HepG2 (cell line): Measurements from ENCODE around the gene FRMD4B. TPM values are rescaled to one million over a fixed set of nuclear protein-coding genes. Genes with fewer than 3 reads are reported as not detected.

Experiments
- ATAC-seq: fragments of 200-7000 bp; cut with Tn5 transposase; 3 replicates; pipeline ENCODE4 v1.9.1; 2020; ENCODE audit warnings: mild to moderate bottlenecking, moderate library complexity
- BruUV-seq: library from RNA; stranded (reverse); fragments of 400-500 nt; replicated peaks from 2 replicates; lab custom pipeline; 2021; lab: Mats Ljungman, UMichigan
- CTCF ChIA-PET: fragments of 300-600 bp; formaldehyde crosslinking; extraction: SDS; loops from one replicate; lab custom pipeline; 2021; ENCODE audit warnings: low total read pairs, inconsistent platforms, low intra/inter-chr PET ratio; lab: Yijun Ruan, JAX
- POLR2A ChIA-PET: fragments of 350-600 bp; sonication (Branson Sonifier 250); formaldehyde crosslinking; loops from one replicate; lab custom pipeline; 2020; ENCODE audit warnings: antibody characterized with exemption, inconsistent platforms; lab: Yijun Ruan, JAX
- DNase-seq: peaks from one replicate; pipeline ENCODE4 v3.0.0-alpha.2; 2015; ENCODE audit warnings: low spot score
- FAIRE-seq: peaks from 3 replicates; lab custom pipeline; 2011; peaks lifted over from hg19 to GRCh38; lab: Jason Lieb, UNC
- H2AFZ ChIP-seq: one replicate; pipeline ENCODE4 v1.6.1; 2011; ENCODE audit warnings: low read length, inconsistent platforms
- H3K27ac ChIP-seq: fragments of 300-600 bp; 3 replicates; pipeline ENCODE4 v1.8.0; 2011; ENCODE audit warnings: mixed run types, mild to moderate bottlenecking, mixed read lengths, low read length, inconsistent platforms; ENCODE audit not compliant: insufficient read depth; ENCODE audit errors: extremely low read length
- H3K27me3 ChIP-seq, 2 experiments: fragments of 200-600 bp in 1 of 2; 2 replicates in 1 of 2; 3 replicates in 1 of 2; pipeline versions ENCODE4 v1.6.0 to v1.8.0; 2011; ENCODE audit warnings: low read length in 2 of 2, mild to moderate bottlenecking in 2 of 2, moderate library complexity in 2 of 2, inconsistent platforms in 1 of 2; ENCODE audit not compliant: insufficient read depth in 2 of 2, control insufficient read depth in 1 of 2
- H3K36me3 ChIP-seq, 2 experiments: fragments of 200-600 bp in 1 of 2; replicated peaks in 1 of 2; 2 replicates in 1 of 2; 3 replicates in 1 of 2; pipeline versions ENCODE4 v1.5.1 to v1.8.0; 2011; ENCODE audit warnings: low read length in 2 of 2, inconsistent platforms in 1 of 2; ENCODE audit not compliant: insufficient read depth in 2 of 2, control insufficient read depth in 1 of 2
- H3K4me1 ChIP-seq: 2 replicates; pipeline ENCODE4 v1.5.1; 2012; ENCODE audit warnings: low read length, inconsistent platforms; ENCODE audit not compliant: insufficient read depth
- H3K4me2 ChIP-seq: 2 replicates; pipeline ENCODE4 v1.6.0; 2011; ENCODE audit warnings: low read depth, low read length, inconsistent platforms
- H3K4me3 ChIP-seq, 3 experiments: fragments of 200-600 bp in 1 of 3; sonication (generic), shearing (Covaris generic) in 1 of 3; replicated peaks in 1 of 3; 2 replicates each; pipeline ENCODE4 v1.5.1; 2011 to 2016; ENCODE audit warnings: low read length in 3 of 3, inconsistent platforms in 2 of 3, low read depth in 2 of 3, mild to moderate bottlenecking in 2 of 3, control low read depth in 1 of 3, mixed read lengths in 1 of 3; ENCODE audit not compliant: insufficient read depth in 1 of 3
- H3K79me2 ChIP-seq: one replicate; pipeline ENCODE4 v1.6.1; 2011; ENCODE audit warnings: low read length, inconsistent platforms; ENCODE audit not compliant: insufficient read depth
- H3K9ac ChIP-seq: 2 replicates; pipeline ENCODE4 v1.6.0; 2011; ENCODE audit warnings: mild to moderate bottlenecking, low read depth, low read length, inconsistent platforms; ENCODE audit not compliant: insufficient read depth
- H3K9me3 ChIP-seq: 2 replicates; pipeline ENCODE4 v1.5.1; 2012; ENCODE audit warnings: mild to moderate bottlenecking, low read length
- H4K20me1 ChIP-seq: 2 replicates; pipeline ENCODE4 v1.6.0; 2011; ENCODE audit warnings: inconsistent platforms, mild to moderate bottlenecking, low read length, moderate library complexity; ENCODE audit not compliant: insufficient read depth
- ARHGAP35 ChIP-seq: sonication (generic); formaldehyde crosslinking; IDR thresholded peaks from 2 replicates; pipeline ENCODE4 v1.9.0; 2022; ENCODE audit warnings: mild to moderate bottlenecking, inconsistent platforms, moderate library complexity, missing genetic modification reagents, borderline replicate concordance
- CSRNP1 ChIP-seq: sonication (generic); formaldehyde crosslinking; IDR thresholded peaks from 2 replicates; pipeline ENCODE4 v1.8.1; 2023; ENCODE audit warnings: mild to moderate bottlenecking, missing genetic modification reagents
- ELK4 ChIP-seq: sonication (generic); formaldehyde crosslinking; IDR thresholded peaks from 2 replicates; pipeline ENCODE4 v1.9.0; 2021; ENCODE audit warnings: missing genetic modification reagents, borderline replicate concordance
- HMGXB4 ChIP-seq, 2 experiments: sonication (generic) in 1 of 2; formaldehyde crosslinking in 1 of 2; IDR thresholded peaks; 2 replicates each; pipeline versions ENCODE4 v1.4.0 to v1.6.1; 2018 to 2020; ENCODE audit warnings: missing genetic modification reagents in 2 of 2, borderline replicate concordance in 1 of 2, low read depth in 1 of 2, mild to moderate bottlenecking in 1 of 2, missing biosample characterization in 1 of 2
- MED8 ChIP-seq: sonication (generic); formaldehyde crosslinking; IDR thresholded peaks from 2 replicates; pipeline ENCODE4 v1.8.1; 2023; ENCODE audit warnings: mild to moderate bottlenecking, missing genetic modification reagents; ENCODE audit not compliant: insufficient replicate concordance
- NFE2L2 ChIP-seq: fragments of 150-350 bp; IDR thresholded peaks from 2 replicates; pipeline ENCODE4 v1.6.1; 2014; ENCODE audit warnings: low read length
- POGK ChIP-seq: sonication (generic); formaldehyde crosslinking; conservative IDR thresholded peaks from 2 replicates; pipeline ENCODE4 v1.8.0; 2022; ENCODE audit warnings: mild to moderate bottlenecking, moderate library complexity, missing genetic modification reagents
- SNAPC5 ChIP-seq: sonication (generic); formaldehyde crosslinking; IDR thresholded peaks from 2 replicates; pipeline ENCODE4 v1.8.1; 2023; ENCODE audit warnings: mild to moderate bottlenecking, missing genetic modification reagents, borderline replicate concordance
- SP1 ChIP-seq, 2 experiments: fragments of 450-650 bp in 1 of 2; sonication (generic) in 1 of 2; formaldehyde crosslinking in 1 of 2; IDR thresholded peaks; 2 replicates each; pipeline versions ENCODE4 v1.4.0 to v1.6.1; 2016 to 2020; ENCODE audit warnings: missing genetic modification reagents in 1 of 2
- ZFY ChIP-seq: sonication (generic); formaldehyde crosslinking; IDR thresholded peaks from 2 replicates; pipeline ENCODE4 v1.4.0; 2020; ENCODE audit warnings: missing genetic modification reagents
- ZMYM4 ChIP-seq: sonication (generic); formaldehyde crosslinking; IDR thresholded peaks from 2 replicates; pipeline ENCODE4 v1.8.1; 2023; ENCODE audit warnings: mild to moderate bottlenecking, missing genetic modification reagents
- ZNF776 ChIP-seq: sonication (generic); formaldehyde crosslinking; IDR thresholded peaks from 2 replicates; pipeline ENCODE4 v1.4.0; 2020; ENCODE audit warnings: mild to moderate bottlenecking, missing genetic modification reagents
- ZUFSP ChIP-seq: sonication (generic); formaldehyde crosslinking; IDR thresholded peaks from 2 replicates; pipeline ENCODE4 v1.9.0; 2021; ENCODE audit warnings: missing genetic modification reagents, mild to moderate bottlenecking, borderline replicate concordance
- WGBS: methylation state at CpG from one replicate; pipeline ENCODE4 v1.1.6; 2017; ENCODE audit warnings: low lambda C conversion rate; 5-methylcytosine and 5-hydroxymethylcytosine counted together
- in situ Hi-C: cut with HindIII; loops from 2 replicates; pipeline ENCODE4 v1.10.0; 2017; ENCODE audit warnings: low pct_unique_long_range_greater_than_20kb; ENCODE audit not compliant: extremely low pct_ligation_motif_present
- intact Hi-C: fragments of 100-400 bp; cut with micrococcal nuclease; formaldehyde crosslinking; loops from one replicate; pipeline ENCODE4 v1.10.0; 2022; ENCODE audit not compliant: unreplicated experiment
- polyA plus RNA-seq, 8 experiments: library from polyadenylated mRNA; depleted of rRNA in 3 of 8; stranded (reverse) in 7 of 8; unstranded in 1 of 8; fragments of >200 nt; fragmentation: Illumina TruSeq in 4 of 8; extraction: Trizol in 4 of 8; gene quantifications; 2 replicates each; pipeline versions ENCODE4 v1.2.1 to v1.2.3, GENCODE V29; 2011 to 2016; ENCODE audit warnings: low read depth in 4 of 8, missing spikeins in 1 of 8, mixed read lengths in 1 of 8; ENCODE audit not compliant: insufficient read depth in 1 of 8
- total RNA-seq, 5 experiments: library from RNA; depleted of rRNA; stranded (reverse); fragments of >200 nt; fragmentation: Illumina TruSeq; extraction: Trizol; gene quantifications; 2 replicates each; pipeline ENCODE4 v1.2.3, GENCODE V29; 2016; ENCODE audit warnings: low read depth in 1 of 5

The FRMD4B gene
- total and polyA plus RNA-seq, 2 of the 13 experiments (the other 11 are each of a cell fraction or from before 2014, with no cell fraction given): 3.0 to 3.3 TPM

GRCh38 chr3:69364354-69364753, 21.5 kb downstream of the FRMD4B start (continued):
- no peak for TF ChIP-seq HMGXB4 (CRISPR knock-in tag; IDR thresholded peaks at IDR 0.05; ENCODE audit: borderline replicate concordance in 1 of 2, low read depth in 1 of 2)

GRCh38 chr3:69360690-69361089, 25.2 kb downstream of the FRMD4B start:
- H3K4me2 ChIP-seq: no peak overlapping the region
- H2AFZ ChIP-seq: no peak overlapping the region
- H3K4me3 ChIP-seq: no peak overlapping the region
- WGBS: 3% methylated on average over 2 of the region's 2 CpGs
- no peaks in the 10 kb centered on the region; a peak in 1 of 5 replicates for H3K27me3 ChIP-seq
- no peaks in the 10 kb centered on the region for H3K4me1 ChIP-seq
- H3K79me2 ChIP-seq: no peaks in the 10 kb centered on the region
- H3K36me3 ChIP-seq: no peaks in the 10 kb centered on the region
- in situ Hi-C loops (no loop called here), intact Hi-C loops (no loop called here)
- FAIRE-seq (no peak), ATAC-seq (no peak), DNase-seq (no peak)
- no peaks in the 10 kb centered on the region for H4K20me1 ChIP-seq
- ChIA-PET POLR2A (no interaction called here), CTCF (no interaction called here)
- BruUV-seq: no TSS peak
- no peak overlapping the region for H3K27ac ChIP-seq
- no peaks in the 10 kb centered on the region for H3K9me3 ChIP-seq
- no peak overlapping the region for H3K9ac ChIP-seq
- TF ChIP-seq ZMYM4 (CRISPR knock-in tag) (no peak), SNAPC5 (CRISPR knock-in tag) (no peak), ZUFSP (no peak), ARHGAP35 (CRISPR knock-in tag) (no peak), ELK4 (no peak), ZFY (CRISPR knock-in tag) (no peak), NFE2L2 (no peak), SP1 (IDR thresholded peaks at IDR 0.05) (no peak), SP1 (CRISPR knock-in tag; IDR thresholded peaks at IDR 0.05) (no peak), MED8 (no peak), CSRNP1 (no peak), POGK (CRISPR knock-in tag) (no peak), ZNF776 (CRISPR knock-in tag) (no peak)
